Neural cell (in vitro differentiated cells): ENCODE results near the gene CEACAM4. TPM values are rescaled to one million over a fixed set of nuclear protein-coding genes. Genes with fewer than 3 reads are reported as not detected.

Experiments used
- H2AFZ ChIP-seq: fragments of 200-600, 300-800 bp; sonication (generic), shearing (Covaris generic); 2 replicates; pipeline ENCODE4 v1.6.0; 2014; ENCODE audit warnings: low read depth, mild to moderate bottlenecking, antibody characterized with exemption, low read length, moderate library complexity
- H3F3A ChIP-seq: fragments of 200-600 bp; shearing (Covaris generic); 2 replicates; pipeline ENCODE4 v1.6.1; 2016; ENCODE audit warnings: mild to moderate bottlenecking, moderate library complexity, mixed read lengths, antibody characterized with exemption, low read length; ENCODE audit not compliant: insufficient read depth, poor library complexity, severe bottlenecking
- H3K27ac ChIP-seq: fragments of 200-600, 300-800 bp; sonication (generic), shearing (Covaris generic); 2 replicates; pipeline ENCODE4 v1.5.1; 2014; ENCODE audit warnings: mild to moderate bottlenecking, low read length, moderate library complexity
- H3K27me3 ChIP-seq: fragments of 300-800, 200-600 bp; sonication (generic), shearing (Covaris generic); 2 replicates; pipeline ENCODE4 v1.6.0; 2014; ENCODE audit warnings: mild to moderate bottlenecking, low read depth, low read length, moderate library complexity; ENCODE audit not compliant: insufficient read depth
- H3K36me3 ChIP-seq: fragments of 300-800, 200-600 bp; sonication (generic), shearing (Covaris generic); 2 replicates; pipeline ENCODE4 v1.5.1; 2014; ENCODE audit warnings: mild to moderate bottlenecking, antibody characterized with exemption, low read length, moderate library complexity; ENCODE audit not compliant: insufficient read depth
- H3K4me2 ChIP-seq: fragments of 300-800, 200-600 bp; sonication (generic), shearing (Covaris generic); 2 replicates; pipeline ENCODE4 v1.6.0; 2014; ENCODE audit warnings: mild to moderate bottlenecking, low read length
- H3K4me3 ChIP-seq: fragments of 300-800, 200-600 bp; sonication (generic), shearing (Covaris generic); 2 replicates; pipeline ENCODE4 v1.5.1; 2014; ENCODE audit warnings: mild to moderate bottlenecking, low read length, moderate library complexity
- H3K79me2 ChIP-seq: fragments of 200-600 bp; shearing (Covaris generic); replicated peaks from 2 replicates; pipeline ENCODE4 v1.6.0; 2014; ENCODE audit warnings: mild to moderate bottlenecking, low read length, moderate library complexity; ENCODE audit not compliant: insufficient read depth
- H3K9ac ChIP-seq: fragments of 300-800, 200-600 bp; sonication (generic), shearing (Covaris generic); 2 replicates; pipeline ENCODE4 v1.6.1; 2016; ENCODE audit warnings: mild to moderate bottlenecking, low read length, mixed read lengths
- H3K9me2 ChIP-seq: fragments of 200-600 bp; shearing (Covaris generic); 2 replicates; pipeline ENCODE4 v1.6.1; 2016; ENCODE audit warnings: mild to moderate bottlenecking, low read length, mixed read lengths; ENCODE audit not compliant: insufficient read depth
- H3K9me3 ChIP-seq: fragments of 200-600, 300-800 bp; sonication (generic), shearing (Covaris generic); 2 replicates; pipeline ENCODE4 v1.6.1; 2016; ENCODE audit warnings: mild to moderate bottlenecking, mixed run types, low read length, moderate library complexity, mixed read lengths
- H4K20me1 ChIP-seq: fragments of 200-600 bp; shearing (Covaris generic); 2 replicates; pipeline ENCODE4 v1.6.1; 2016; ENCODE audit warnings: mild to moderate bottlenecking, mixed run types; ENCODE audit not compliant: insufficient read depth
- EP300 ChIP-seq: fragments of 450-650 bp; conservative IDR thresholded peaks from 2 replicates; pipeline ENCODE4 v1.6.1; 2014; ENCODE audit warnings: antibody characterized with exemption, mild to moderate bottlenecking, moderate library complexity; ENCODE audit not compliant: poor library complexity, severe bottlenecking
- EZH2 ChIP-seq: fragments of 200-600, 300-800 bp; shearing (Covaris generic), sonication (generic); IDR thresholded peaks from 2 replicates; pipeline ENCODE4 v1.6.1; 2014; ENCODE audit warnings: antibody characterized with exemption, low read length, borderline replicate concordance, mild to moderate bottlenecking; ENCODE audit not compliant: insufficient read depth, poor library complexity, severe bottlenecking
- MXI1 ChIP-seq: fragments of 450-650 bp; conservative IDR thresholded peaks from 2 replicates; pipeline ENCODE4 v1.6.1; 2014; ENCODE audit warnings: antibody characterized with exemption, mild to moderate bottlenecking; ENCODE audit not compliant: poor library complexity, severe bottlenecking
- POLR2AphosphoS5 ChIP-seq: IDR thresholded peaks from 2 replicates; pipeline ENCODE4 v1.6.1; 2012
- RAD21 ChIP-seq: fragments of 450-650 bp; conservative IDR thresholded peaks from 2 replicates; pipeline ENCODE4 v1.6.1; 2014; ENCODE audit warnings: antibody characterized with exemption, mild to moderate bottlenecking, moderate library complexity
- SMC3 ChIP-seq: fragments of 450-650 bp; conservative IDR thresholded peaks from 2 replicates; pipeline ENCODE4 v1.6.1; 2014; ENCODE audit warnings: antibody characterized with exemption, mild to moderate bottlenecking, moderate library complexity; ENCODE audit not compliant: poor library complexity
- TAF1 ChIP-seq: IDR thresholded peaks from 2 replicates; pipeline ENCODE4 v1.6.1; 2012; ENCODE audit warnings: low read depth
- polyA plus RNA-seq: library from polyadenylated mRNA; depleted of rRNA; stranded (reverse); fragments of >200 nt; gene quantifications from 2 replicates; pipeline ENCODE4 v1.2.3, GENCODE V29; 2014
- TF ChIP-seq, protein P1 (sequence below): IDR thresholded peaks from 2 replicates; pipeline ENCODE4 v1.6.1; 2012; ENCODE audit warnings: borderline replicate concordance
- TF ChIP-seq, protein P2 (sequence below): fragments of 450-650 bp; IDR thresholded peaks from 2 replicates; pipeline ENCODE4 v1.5.1; 2014; ENCODE audit warnings: antibody characterized with exemption, mild to moderate bottlenecking, moderate library complexity; ENCODE audit not compliant: poor library complexity, severe bottlenecking

The CEACAM4 gene
- polyA plus RNA-seq, 1 donor from 2014 or later: not detected

DNA sequence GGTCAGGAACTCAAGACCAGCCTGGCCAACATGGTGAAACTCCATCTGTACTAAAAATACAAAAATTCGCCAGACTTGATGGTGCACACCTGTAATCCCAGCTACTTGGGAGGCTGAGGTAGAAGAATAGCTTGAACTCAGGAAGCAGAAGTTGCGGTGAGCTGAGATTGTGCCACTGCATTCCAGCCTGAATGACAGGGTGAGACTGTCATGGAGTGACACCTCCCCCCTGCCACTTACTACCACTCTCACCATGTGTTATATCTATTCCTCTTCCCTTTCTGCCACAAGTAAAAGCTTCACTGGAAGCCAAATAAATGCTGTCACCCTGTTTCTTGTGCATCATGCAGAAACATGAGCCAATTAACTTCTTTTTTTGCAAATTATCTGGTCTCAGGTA lies 10.6 kb upstream of the CEACAM4 start:
- Histone ChIP-seq H3F3A (no peaks in the 10 kb centered on the region), H3K4me3 (no peak overlapping the region), H3K9me3 (no peaks in the 10 kb centered on the region), H2AFZ (no peak overlapping the region), H3K36me3 (no peaks in the 10 kb centered on the region), H3K27me3 (no peaks in the 10 kb centered on the region), H3K9me2 (no peaks in the 10 kb centered on the region), H3K27ac (no peak overlapping the region), H3K4me2 (no peak overlapping the region), H3K9ac (no peak overlapping the region), H3K79me2 (no peaks in the 10 kb centered on the region), H4K20me1 (no peaks in the 10 kb centered on the region)
- TF ChIP-seq RAD21 (no peak), SMC3 (no peak), EZH2 (no peak), POLR2AphosphoS5 (no peak), TAF1 (no peak), MXI1 (no peak), EP300 (no peak)
- TF ChIP-seq, protein P1, sequence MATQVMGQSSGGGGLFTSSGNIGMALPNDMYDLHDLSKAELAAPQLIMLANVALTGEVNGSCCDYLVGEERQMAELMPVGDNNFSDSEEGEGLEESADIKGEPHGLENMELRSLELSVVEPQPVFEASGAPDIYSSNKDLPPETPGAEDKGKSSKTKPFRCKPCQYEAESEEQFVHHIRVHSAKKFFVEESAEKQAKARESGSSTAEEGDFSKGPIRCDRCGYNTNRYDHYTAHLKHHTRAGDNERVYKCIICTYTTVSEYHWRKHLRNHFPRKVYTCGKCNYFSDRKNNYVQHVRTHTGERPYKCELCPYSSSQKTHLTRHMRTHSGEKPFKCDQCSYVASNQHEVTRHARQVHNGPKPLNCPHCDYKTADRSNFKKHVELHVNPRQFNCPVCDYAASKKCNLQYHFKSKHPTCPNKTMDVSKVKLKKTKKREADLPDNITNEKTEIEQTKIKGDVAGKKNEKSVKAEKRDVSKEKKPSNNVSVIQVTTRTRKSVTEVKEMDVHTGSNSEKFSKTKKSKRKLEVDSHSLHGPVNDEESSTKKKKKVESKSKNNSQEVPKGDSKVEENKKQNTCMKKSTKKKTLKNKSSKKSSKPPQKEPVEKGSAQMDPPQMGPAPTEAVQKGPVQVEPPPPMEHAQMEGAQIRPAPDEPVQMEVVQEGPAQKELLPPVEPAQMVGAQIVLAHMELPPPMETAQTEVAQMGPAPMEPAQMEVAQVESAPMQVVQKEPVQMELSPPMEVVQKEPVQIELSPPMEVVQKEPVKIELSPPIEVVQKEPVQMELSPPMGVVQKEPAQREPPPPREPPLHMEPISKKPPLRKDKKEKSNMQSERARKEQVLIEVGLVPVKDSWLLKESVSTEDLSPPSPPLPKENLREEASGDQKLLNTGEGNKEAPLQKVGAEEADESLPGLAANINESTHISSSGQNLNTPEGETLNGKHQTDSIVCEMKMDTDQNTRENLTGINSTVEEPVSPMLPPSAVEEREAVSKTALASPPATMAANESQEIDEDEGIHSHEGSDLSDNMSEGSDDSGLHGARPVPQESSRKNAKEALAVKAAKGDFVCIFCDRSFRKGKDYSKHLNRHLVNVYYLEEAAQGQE: no peak
- TF ChIP-seq, protein P2, sequence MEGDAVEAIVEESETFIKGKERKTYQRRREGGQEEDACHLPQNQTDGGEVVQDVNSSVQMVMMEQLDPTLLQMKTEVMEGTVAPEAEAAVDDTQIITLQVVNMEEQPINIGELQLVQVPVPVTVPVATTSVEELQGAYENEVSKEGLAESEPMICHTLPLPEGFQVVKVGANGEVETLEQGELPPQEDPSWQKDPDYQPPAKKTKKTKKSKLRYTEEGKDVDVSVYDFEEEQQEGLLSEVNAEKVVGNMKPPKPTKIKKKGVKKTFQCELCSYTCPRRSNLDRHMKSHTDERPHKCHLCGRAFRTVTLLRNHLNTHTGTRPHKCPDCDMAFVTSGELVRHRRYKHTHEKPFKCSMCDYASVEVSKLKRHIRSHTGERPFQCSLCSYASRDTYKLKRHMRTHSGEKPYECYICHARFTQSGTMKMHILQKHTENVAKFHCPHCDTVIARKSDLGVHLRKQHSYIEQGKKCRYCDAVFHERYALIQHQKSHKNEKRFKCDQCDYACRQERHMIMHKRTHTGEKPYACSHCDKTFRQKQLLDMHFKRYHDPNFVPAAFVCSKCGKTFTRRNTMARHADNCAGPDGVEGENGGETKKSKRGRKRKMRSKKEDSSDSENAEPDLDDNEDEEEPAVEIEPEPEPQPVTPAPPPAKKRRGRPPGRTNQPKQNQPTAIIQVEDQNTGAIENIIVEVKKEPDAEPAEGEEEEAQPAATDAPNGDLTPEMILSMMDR: no peak

DNA sequence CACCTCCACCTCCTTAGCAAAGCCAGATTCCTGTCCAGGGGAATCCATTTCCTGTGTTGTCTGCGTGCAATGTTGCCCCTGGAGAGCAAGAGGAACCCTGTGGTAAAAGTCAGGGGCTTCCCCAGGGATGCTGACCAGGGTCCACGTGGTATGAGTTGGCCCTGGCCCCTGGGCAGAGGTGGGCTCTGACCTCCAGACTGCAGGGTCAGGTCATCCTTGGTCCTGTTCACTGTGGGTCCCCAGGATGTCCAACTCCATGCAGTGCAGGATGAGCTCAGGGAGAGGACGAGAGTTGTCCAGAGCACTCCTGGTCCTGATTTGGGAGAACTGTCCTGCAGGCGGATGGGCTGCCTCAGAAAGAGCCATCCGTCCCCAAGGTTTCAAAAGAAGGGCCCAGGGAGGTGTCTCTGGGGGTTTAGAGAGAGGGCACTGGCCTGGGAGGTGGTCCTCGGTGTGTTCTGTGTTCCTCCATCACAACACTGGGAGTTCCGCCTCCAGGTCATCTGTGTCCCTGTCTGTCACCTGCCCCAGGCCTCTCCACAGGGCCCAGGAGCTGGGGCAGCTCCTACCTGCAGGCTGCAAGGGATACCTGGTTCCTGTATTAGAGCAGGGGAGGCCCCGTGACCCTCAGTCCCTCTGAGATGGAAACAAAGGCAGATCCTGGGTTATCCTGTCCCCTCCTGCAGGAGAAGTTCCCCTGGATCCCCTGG lies 1.2 kb upstream of the CEACAM4 start:
- TF ChIP-seq TAF1: no peak
- Histone ChIP-seq H2AFZ (no peak overlapping the region), H3K9me3 (no peaks in the 10 kb centered on the region)

DNA sequence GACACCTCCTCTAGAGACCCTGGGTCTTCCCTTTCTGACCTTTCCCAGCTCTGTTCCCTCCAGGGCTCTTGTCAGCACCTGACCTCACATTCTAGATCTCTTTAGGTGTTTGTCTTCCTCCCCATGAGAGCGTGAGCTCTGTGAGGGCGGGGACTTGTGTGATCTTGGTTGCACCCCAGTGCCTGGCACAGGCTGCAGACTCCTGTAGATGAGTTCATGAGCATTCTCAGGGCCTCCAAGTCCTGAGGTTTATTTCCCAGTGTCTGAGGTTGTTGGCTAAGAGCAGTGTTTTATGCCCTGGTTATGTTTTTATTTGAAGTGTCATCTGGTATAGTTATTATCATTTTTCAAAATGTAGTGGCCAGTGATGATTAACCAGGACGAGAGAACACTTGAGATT lies 596 bp downstream of the CEACAM4 start:
- Histone ChIP-seq H3K4me2 (no peak overlapping the region), H3F3A (no peaks in the 10 kb centered on the region), H3K9me3 (no peaks in the 10 kb centered on the region), H3K27ac (no peak overlapping the region), H3K4me3 (no peak overlapping the region), H3K27me3 (no peaks in the 10 kb centered on the region), H3K36me3 (no peaks in the 10 kb centered on the region), H3K9me2 (no peaks in the 10 kb centered on the region), H4K20me1 (no peaks in the 10 kb centered on the region), H2AFZ (no peak overlapping the region), H3K79me2 (no peaks in the 10 kb centered on the region), H3K9ac (no peak overlapping the region)
- no peak for TF ChIP-seq EP300
- TF ChIP-seq, protein P2: no peak
- TF ChIP-seq RAD21: no peak
- TF ChIP-seq POLR2AphosphoS5: no peak
- TF ChIP-seq EZH2: no peak
- TF ChIP-seq, protein P1: no peak
- TF ChIP-seq TAF1: no peak
- no peak for TF ChIP-seq SMC3
- TF ChIP-seq MXI1: no peak

More for the DNA sequence above, 1.2 kb upstream of the CEACAM4 start:
- Histone ChIP-seq H3K27ac (no peak overlapping the region), H3K79me2 (no peaks in the 10 kb centered on the region), H3K4me3 (no peak overlapping the region), H3K36me3 (no peaks in the 10 kb centered on the region), H4K20me1 (no peaks in the 10 kb centered on the region), H3K27me3 (no peaks in the 10 kb centered on the region), H3K9me2 (no peaks in the 10 kb centered on the region), H3F3A (no peaks in the 10 kb centered on the region), H3K9ac (no peak overlapping the region), H3K4me2 (no peak overlapping the region)
